HL-60 (cell line): ENCODE data around the gene SPNS2.

ENCODE experiments used
- CTCF ChIP-seq: IDR thresholded peaks from one replicate; pipeline ENCODE4 v1.5.1; 2011; ENCODE audit warnings: low read length, control low read depth, inconsistent platforms; ENCODE audit not compliant: insufficient read depth
- GABPA ChIP-seq: IDR thresholded peaks from 2 replicates; pipeline ENCODE4 v1.6.1; 2012; ENCODE audit warnings: low read depth
- POLR2AphosphoS5 ChIP-seq: IDR thresholded peaks from 2 replicates; pipeline ENCODE4 v1.6.1; 2012; ENCODE audit warnings: low read depth
- REST ChIP-seq: IDR thresholded peaks from 2 replicates; pipeline ENCODE4 v1.6.1; 2012; ENCODE audit warnings: low read depth; ENCODE audit not compliant: insufficient replicate concordance

GRCh38 chr17:4544135-4544950 lies 45.7 kb downstream of the SPNS2 start:
- TF ChIP-seq CTCF: no peak
- no peak for TF ChIP-seq POLR2AphosphoS5
- TF ChIP-seq REST: no peak
- no peak for TF ChIP-seq GABPA
